GM12878 (cell line): ENCODE data around the gene STARD10. TPM values are rescaled to one million over a fixed set of nuclear protein-coding genes. Genes with fewer than 3 reads are reported as not detected.

Source experiments
- CHD1 ChIP-seq: IDR thresholded peaks from 2 replicates; pipeline ENCODE4 v1.6.1; 2012; ENCODE audit warnings: low read depth, low read length, improper control_type of control experiment
- CHD2 ChIP-seq: IDR thresholded peaks from 2 replicates; pipeline ENCODE4 v1.6.1; 2011; ENCODE audit warnings: low read depth, low read length, improper control_type of control experiment, borderline replicate concordance
- CREB1 ChIP-seq: IDR thresholded peaks from 2 replicates; pipeline ENCODE4 v1.6.1; 2012; ENCODE audit warnings: low read depth, mild to moderate bottlenecking, inconsistent platforms
- DPF2 ChIP-seq: fragments of 450-650 bp; IDR thresholded peaks from 2 replicates; pipeline ENCODE4 v1.6.1; 2017; ENCODE audit warnings: mild to moderate bottlenecking
- ESRRA ChIP-seq: IDR thresholded peaks from 2 replicates; pipeline ENCODE4 v1.6.1; 2012; ENCODE audit warnings: mild to moderate bottlenecking, low read length, improper control_type of control experiment
- GATAD2B ChIP-seq: fragments of 450-650 bp; conservative IDR thresholded peaks from 2 replicates; pipeline ENCODE4 v1.6.1; 2017; ENCODE audit warnings: low read depth, mild to moderate bottlenecking, moderate library complexity
- HDAC6 ChIP-seq: fragments of 200-600 bp; sonication (generic); IDR thresholded peaks from one replicate; pipeline ENCODE4 v1.8.0; 2017; ENCODE audit warnings: antibody characterized with exemption; ENCODE audit not compliant: unreplicated experiment
- IKZF2 ChIP-seq, 2 experiments: fragments of 450-650 bp; IDR thresholded peaks; 2 replicates each; pipeline ENCODE4 v1.6.1; 2017; ENCODE audit warnings: mild to moderate bottlenecking in 2 of 2, moderate library complexity in 2 of 2
- KDM1A ChIP-seq: fragments of 200-600 bp; sonication (generic); IDR thresholded peaks from 2 replicates; pipeline ENCODE4 v1.6.1; 2016; ENCODE audit warnings: borderline replicate concordance
- NFIC ChIP-seq: IDR thresholded peaks from 2 replicates; pipeline ENCODE4 v1.6.1; 2012; ENCODE audit warnings: low read depth, mild to moderate bottlenecking, inconsistent platforms, low read length, moderate library complexity
- NFYB ChIP-seq: IDR thresholded peaks from 2 replicates; pipeline ENCODE4 v1.6.1; 2011; ENCODE audit warnings: low read depth, mild to moderate bottlenecking, low read length, improper control_type of control experiment, moderate library complexity; ENCODE audit not compliant: insufficient read depth
- PAX8 ChIP-seq: fragments of 450-650 bp; IDR thresholded peaks from 2 replicates; pipeline ENCODE4 v1.6.1; 2017; ENCODE audit warnings: mild to moderate bottlenecking, moderate library complexity
- POLR2AphosphoS2 ChIP-seq: IDR thresholded peaks from 2 replicates; pipeline ENCODE4 v1.6.1; 2011; ENCODE audit warnings: low read depth, mild to moderate bottlenecking, low read length, improper control_type of control experiment, moderate library complexity
- RBBP5 ChIP-seq: fragments of 200-600 bp; sonication (generic); conservative IDR thresholded peaks from 2 replicates; pipeline ENCODE4 v1.6.1; 2016
- RCOR1 ChIP-seq: conservative IDR thresholded peaks from 2 replicates; pipeline ENCODE4 v1.6.1; 2012; ENCODE audit warnings: low read depth, low read length, improper control_type of control experiment
- RELA ChIP-seq: fragments of 450-650 bp; IDR thresholded peaks from 2 replicates; pipeline ENCODE4 v1.8.0; 2014; ENCODE audit warnings: borderline replicate concordance; ENCODE audit not compliant: partially characterized antibody
- SMAD5 ChIP-seq: IDR thresholded peaks from 2 replicates; pipeline ENCODE4 v1.6.1; 2016; ENCODE audit warnings: antibody characterized with exemption, low read depth
- SPI1 ChIP-seq: IDR thresholded peaks from 2 replicates; pipeline ENCODE4 v1.6.1; 2011; ENCODE audit warnings: low read depth, mild to moderate bottlenecking, low read length, moderate library complexity, borderline replicate concordance; ENCODE audit not compliant: insufficient read depth
- STAT1 ChIP-seq: fragments of 450-650 bp; conservative IDR thresholded peaks from 2 replicates; pipeline ENCODE4 v1.6.1; 2014; ENCODE audit warnings: antibody characterized with exemption, mild to moderate bottlenecking
- TARDBP ChIP-seq: IDR thresholded peaks from 2 replicates; pipeline ENCODE4 v1.6.1; 2016; ENCODE audit warnings: borderline replicate concordance
- YY1 ChIP-seq: IDR thresholded peaks from 2 replicates; pipeline ENCODE4 v1.6.1; 2011; ENCODE audit warnings: low read depth, mild to moderate bottlenecking, low read length
- ZBED1 ChIP-seq: IDR thresholded peaks from 2 replicates; pipeline ENCODE4 v1.6.1; 2016; ENCODE audit warnings: borderline replicate concordance
- ZSCAN29 ChIP-seq: fragments of 450-650 bp; IDR thresholded peaks from 2 replicates; pipeline ENCODE4 v1.6.1; 2017; ENCODE audit warnings: mild to moderate bottlenecking, moderate library complexity
- polyA plus RNA-seq, 11 experiments: library from polyadenylated mRNA; depleted of rRNA in 4 of 11; unstranded in 6 of 11; stranded (reverse) in 5 of 11; fragments of >200 nt; fragmentation: Nextera tagmentation in 4 of 11; fragmentation: Illumina TruSeq in 1 of 11; extraction: Ambion mirVana in 4 of 11; extraction: Trizol in 1 of 11; gene quantifications; 1 replicate in 1 of 11; 2 replicates in 10 of 11; pipeline versions ENCODE4 v1.2.1 to v1.2.3, GENCODE V29; 2011 to 2016; ENCODE audit warnings: inconsistent platforms in 2 of 11, missing spikeins in 2 of 11, low read depth in 1 of 11
- total RNA-seq, 4 experiments: library from RNA; depleted of rRNA in 3 of 4; stranded (reverse); fragments of >200 nt in 3 of 4; fragmentation: Illumina TruSeq in 1 of 4; extraction: Trizol in 1 of 4; gene quantifications; 2 replicates each; pipeline versions ENCODE4 v1.2.1 to v1.2.3, GENCODE V29; 2013 to 2021
- TF ChIP-seq, protein P1 (sequence below): IDR thresholded peaks from 2 replicates; pipeline ENCODE4 v1.6.1; 2011; ENCODE audit warnings: borderline replicate concordance, low read depth, mild to moderate bottlenecking, moderate library complexity, low read length; ENCODE audit not compliant: insufficient read depth, poor library complexity, severe bottlenecking
- TF ChIP-seq, protein P2 (sequence below): fragments of 450-650 bp; IDR thresholded peaks from 2 replicates; pipeline ENCODE4 v1.6.1; 2018; ENCODE audit warnings: mild to moderate bottlenecking, low read depth, moderate library complexity; ENCODE audit not compliant: partially characterized antibody
- TF ChIP-seq, protein P3 (sequence below): IDR thresholded peaks from 2 replicates; pipeline ENCODE4 v1.6.1; 2011; ENCODE audit warnings: low read depth, mild to moderate bottlenecking, low read length, moderate library complexity, borderline replicate concordance; ENCODE audit errors: extremely low read depth

Gene STARD10
- total and polyA plus RNA-seq, 10 of the 15 experiments (the other 5 are each of a cell fraction or from before 2014, with no cell fraction given) = 0.15 to 43.2 (median 23.1) TPM

DNA sequence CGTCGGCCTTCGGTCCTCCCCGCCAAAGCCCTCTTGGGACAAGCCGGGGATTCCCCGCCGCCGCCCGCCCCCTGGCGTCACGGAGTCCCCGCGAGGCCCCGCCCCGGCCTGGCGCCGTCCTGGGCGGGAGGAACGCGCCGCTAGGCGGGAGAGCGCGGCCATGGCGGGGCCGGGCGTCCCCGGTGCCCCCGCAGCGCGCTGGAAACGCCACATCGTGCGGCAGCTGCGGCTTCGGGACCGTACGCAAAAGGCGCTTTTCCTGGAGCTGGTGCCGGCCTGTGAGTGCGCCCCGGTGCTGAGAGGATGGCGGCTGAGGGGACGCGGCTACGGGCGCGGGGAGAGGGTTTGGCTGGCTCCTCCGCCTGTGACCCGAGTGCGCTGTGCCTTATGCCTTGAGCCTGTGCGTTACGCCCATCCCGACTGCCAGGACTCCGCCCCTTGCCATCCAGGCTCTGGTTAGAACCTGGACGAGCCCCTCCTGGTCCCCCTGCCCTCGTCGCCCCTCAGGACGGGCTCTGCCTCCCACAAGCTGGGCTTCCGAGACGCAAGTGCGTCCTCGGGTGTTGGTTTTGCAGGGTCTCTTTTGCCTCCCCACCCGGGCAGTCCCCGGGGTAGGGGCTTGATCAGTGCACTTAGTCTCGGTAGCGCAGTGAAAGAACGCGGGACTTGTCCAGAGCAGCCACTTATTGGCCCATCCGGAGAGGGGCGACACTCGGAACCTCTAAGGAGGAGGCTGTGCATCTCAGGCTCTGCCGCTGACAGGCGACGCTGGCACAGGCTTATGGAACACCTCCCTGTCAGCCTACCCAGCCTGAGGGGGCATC lies 20.7 kb upstream of the STARD10 start, which contains the start of gene ATG16L2 (continued):
- TF ChIP-seq SPI1 = no peak
- no peak for TF ChIP-seq RELA
- no peak for TF ChIP-seq ZBED1
- no peak for TF ChIP-seq PAX8
- TF ChIP-seq, protein P1, sequence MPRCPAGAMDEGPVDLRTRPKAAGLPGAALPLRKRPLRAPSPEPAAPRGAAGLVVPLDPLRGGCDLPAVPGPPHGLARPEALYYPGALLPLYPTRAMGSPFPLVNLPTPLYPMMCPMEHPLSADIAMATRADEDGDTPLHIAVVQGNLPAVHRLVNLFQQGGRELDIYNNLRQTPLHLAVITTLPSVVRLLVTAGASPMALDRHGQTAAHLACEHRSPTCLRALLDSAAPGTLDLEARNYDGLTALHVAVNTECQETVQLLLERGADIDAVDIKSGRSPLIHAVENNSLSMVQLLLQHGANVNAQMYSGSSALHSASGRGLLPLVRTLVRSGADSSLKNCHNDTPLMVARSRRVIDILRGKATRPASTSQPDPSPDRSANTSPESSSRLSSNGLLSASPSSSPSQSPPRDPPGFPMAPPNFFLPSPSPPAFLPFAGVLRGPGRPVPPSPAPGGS = no peak
- no peak for TF ChIP-seq HDAC6
- no peak for TF ChIP-seq KDM1A
- no peak for TF ChIP-seq STAT1
- TF ChIP-seq RCOR1 = no peak
- no peak for TF ChIP-seq POLR2AphosphoS2
- peak; percentile 66; the same call in 1 of the 2 replicates for TF ChIP-seq DPF2
- 0 out of 2 replicates have a peak, but pooled peaks have one; percentile 23 for TF ChIP-seq SMAD5
- no peak for TF ChIP-seq NFIC
- TF ChIP-seq, protein P2, sequence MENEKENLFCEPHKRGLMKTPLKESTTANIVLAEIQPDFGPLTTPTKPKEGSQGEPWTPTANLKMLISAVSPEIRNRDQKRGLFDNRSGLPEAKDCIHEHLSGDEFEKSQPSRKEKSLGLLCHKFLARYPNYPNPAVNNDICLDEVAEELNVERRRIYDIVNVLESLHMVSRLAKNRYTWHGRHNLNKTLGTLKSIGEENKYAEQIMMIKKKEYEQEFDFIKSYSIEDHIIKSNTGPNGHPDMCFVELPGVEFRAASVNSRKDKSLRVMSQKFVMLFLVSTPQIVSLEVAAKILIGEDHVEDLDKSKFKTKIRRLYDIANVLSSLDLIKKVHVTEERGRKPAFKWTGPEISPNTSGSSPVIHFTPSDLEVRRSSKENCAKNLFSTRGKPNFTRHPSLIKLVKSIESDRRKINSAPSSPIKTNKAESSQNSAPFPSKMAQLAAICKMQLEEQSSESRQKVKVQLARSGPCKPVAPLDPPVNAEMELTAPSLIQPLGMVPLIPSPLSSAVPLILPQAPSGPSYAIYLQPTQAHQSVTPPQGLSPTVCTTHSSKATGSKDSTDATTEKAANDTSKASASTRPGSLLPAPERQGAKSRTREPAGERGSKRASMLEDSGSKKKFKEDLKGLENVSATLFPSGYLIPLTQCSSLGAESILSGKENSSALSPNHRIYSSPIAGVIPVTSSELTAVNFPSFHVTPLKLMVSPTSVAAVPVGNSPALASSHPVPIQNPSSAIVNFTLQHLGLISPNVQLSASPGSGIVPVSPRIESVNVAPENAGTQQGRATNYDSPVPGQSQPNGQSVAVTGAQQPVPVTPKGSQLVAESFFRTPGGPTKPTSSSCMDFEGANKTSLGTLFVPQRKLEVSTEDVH = no peak
- no peak for TF ChIP-seq CHD1
- no peak for TF ChIP-seq CREB1
- no peak for TF ChIP-seq NFYB
- TF ChIP-seq CHD2 = peak; percentile 65
- TF ChIP-seq YY1 = peak; percentile 94
- 0 out of 2 replicates have a peak, but pooled peaks have one; percentile 16 for TF ChIP-seq GATAD2B
- no peak for TF ChIP-seq ESRRA
- no peak for TF ChIP-seq IKZF2 (IDR thresholded peaks at IDR 0.05)
- TF ChIP-seq TARDBP = no peak
- TF ChIP-seq ZSCAN29 = no peak
- no peak for TF ChIP-seq RBBP5
- TF ChIP-seq, protein P3, sequence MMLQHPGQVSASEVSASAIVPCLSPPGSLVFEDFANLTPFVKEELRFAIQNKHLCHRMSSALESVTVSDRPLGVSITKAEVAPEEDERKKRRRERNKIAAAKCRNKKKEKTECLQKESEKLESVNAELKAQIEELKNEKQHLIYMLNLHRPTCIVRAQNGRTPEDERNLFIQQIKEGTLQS = no peak
